GM10248 (cell line): ENCODE results near the gene HLA-DPA1.

ENCODE experiments used
- CTCF ChIA-PET: fragments of 300-600 bp; sonication (Branson Sonifier 250); formaldehyde crosslinking; extraction: SDS; loops from one replicate; lab custom pipeline; 2021; ENCODE audit warnings: antibody characterized with exemption; lab: Yijun Ruan, JAX
- POLR2A ChIA-PET: fragments of 350-650 bp; sonication (Branson Sonifier 250); formaldehyde crosslinking; extraction: SDS; loops from one replicate; lab custom pipeline; 2020; ENCODE audit warnings: antibody characterized with exemption; lab: Yijun Ruan, JAX
- DNase-seq: peaks from one replicate; pipeline ENCODE4 v3.0.0; 2012; ENCODE audit errors: extremely low spot score
- TF ChIP-seq, protein P1 (sequence below): IDR thresholded peaks from 2 replicates; pipeline ENCODE4 v1.5.1; 2012; ENCODE audit warnings: mild to moderate bottlenecking, low read depth; ENCODE audit errors: extremely low read depth, missing control alignments, control extremely low read depth

HLA-DPA1 gene

DNA sequence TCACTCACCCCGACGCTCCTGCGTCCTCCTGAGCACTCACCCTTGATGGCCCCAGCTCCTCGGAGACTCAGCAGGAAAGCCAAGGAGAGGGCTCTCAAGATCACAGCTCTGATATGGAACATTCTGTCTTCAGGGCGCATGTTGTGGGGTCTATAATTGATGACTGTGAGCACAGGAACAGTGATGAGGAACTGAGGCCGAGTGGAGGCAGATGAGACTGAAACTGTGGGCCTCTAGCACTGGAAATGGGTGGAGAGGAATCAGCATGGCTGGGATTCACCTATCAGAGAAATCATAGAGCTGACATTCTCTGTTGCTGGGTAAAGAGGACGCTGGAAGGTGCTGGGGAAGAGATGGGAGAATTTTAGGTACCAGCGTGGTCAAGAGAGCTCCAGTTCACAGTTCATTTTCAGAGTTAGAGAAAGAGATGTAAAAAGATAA lies at the start of gene HLA-DPA1:
Gene HLA-DPA1 (minus strand): TSS at position 219 of the 441 bp plus-strand sequence.
- ChIA-PET POLR2A (interaction anchor here (0.7 to 1.4 kb wide), 9 partner anchors 10 to 198 kb away, joined by 3 to 17 read pairs (median 4); partner anchors contain the start of genes RPS18 and VPS52), CTCF (interaction anchor here (0.8 to 2.8 kb wide), 15 partner anchors 9 to 100 kb away, joined by 3 to 20 read pairs (median 5); no protein-coding TSS in a partner anchor)
- TF ChIP-seq, protein P1, sequence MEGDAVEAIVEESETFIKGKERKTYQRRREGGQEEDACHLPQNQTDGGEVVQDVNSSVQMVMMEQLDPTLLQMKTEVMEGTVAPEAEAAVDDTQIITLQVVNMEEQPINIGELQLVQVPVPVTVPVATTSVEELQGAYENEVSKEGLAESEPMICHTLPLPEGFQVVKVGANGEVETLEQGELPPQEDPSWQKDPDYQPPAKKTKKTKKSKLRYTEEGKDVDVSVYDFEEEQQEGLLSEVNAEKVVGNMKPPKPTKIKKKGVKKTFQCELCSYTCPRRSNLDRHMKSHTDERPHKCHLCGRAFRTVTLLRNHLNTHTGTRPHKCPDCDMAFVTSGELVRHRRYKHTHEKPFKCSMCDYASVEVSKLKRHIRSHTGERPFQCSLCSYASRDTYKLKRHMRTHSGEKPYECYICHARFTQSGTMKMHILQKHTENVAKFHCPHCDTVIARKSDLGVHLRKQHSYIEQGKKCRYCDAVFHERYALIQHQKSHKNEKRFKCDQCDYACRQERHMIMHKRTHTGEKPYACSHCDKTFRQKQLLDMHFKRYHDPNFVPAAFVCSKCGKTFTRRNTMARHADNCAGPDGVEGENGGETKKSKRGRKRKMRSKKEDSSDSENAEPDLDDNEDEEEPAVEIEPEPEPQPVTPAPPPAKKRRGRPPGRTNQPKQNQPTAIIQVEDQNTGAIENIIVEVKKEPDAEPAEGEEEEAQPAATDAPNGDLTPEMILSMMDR = no peak
- peak; percentile 86 for DNase-seq

DNA sequence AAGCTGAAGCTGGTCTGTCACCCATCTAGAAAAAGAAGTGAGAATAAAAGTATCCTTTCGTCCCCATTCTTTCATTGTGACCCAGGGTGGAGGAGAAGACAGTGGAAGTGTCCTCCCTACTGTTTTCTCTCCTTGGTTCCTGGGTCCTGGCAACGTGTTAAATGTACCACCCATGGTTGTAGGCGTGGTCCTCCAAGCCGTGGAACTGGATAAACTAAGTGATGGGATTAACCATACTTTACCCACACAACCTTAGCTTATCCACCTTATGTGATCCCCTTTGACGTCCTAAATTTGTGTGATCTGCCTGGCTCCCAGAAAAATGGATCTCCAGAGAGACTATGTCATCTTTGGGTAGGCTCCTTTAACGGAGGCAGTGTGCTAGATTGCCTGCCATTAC lies 49.7 kb upstream of the HLA-DPA1 start:
- ChIA-PET CTCF (interaction anchor here (1.2 to 9.1 kb wide), 5 partner anchors 14 to 126 kb away, joined by 3 to 89 read pairs (median 17); no protein-coding TSS in a partner anchor), POLR2A (no interaction called here)
- DNase-seq = no peak
- TF ChIP-seq, protein P1 = no peak

DNA sequence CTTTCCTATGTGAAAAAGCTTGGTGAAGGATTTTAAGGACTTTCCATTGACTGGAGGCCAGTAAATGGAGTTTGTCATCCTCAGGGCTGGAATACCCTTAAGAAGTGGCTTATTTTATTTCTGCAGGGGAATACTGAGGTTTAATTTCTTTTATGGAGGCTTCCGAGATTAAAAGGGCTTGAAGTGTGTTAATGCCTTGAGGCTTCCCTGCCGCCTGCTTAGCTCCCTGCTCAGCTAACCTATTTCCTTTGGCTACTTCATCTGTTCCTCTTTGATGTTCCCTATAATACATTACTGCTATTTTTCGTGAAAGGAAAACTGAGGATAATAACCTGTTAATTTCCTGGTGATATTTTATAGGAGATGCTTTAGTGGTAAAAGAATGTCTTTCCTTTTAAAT lies 46.6 kb upstream of the HLA-DPA1 start:
- POLR2A ChIA-PET = no interaction called here
- no peak for DNase-seq
- CTCF ChIA-PET = interaction anchor here (0.8 to 6.8 kb wide), 16 partner anchors 8 to 167 kb away, joined by 3 to 66 read pairs (median 5); partner anchors contain the start of gene HLA-DMA
- TF ChIP-seq, protein P1 = no peak

DNA sequence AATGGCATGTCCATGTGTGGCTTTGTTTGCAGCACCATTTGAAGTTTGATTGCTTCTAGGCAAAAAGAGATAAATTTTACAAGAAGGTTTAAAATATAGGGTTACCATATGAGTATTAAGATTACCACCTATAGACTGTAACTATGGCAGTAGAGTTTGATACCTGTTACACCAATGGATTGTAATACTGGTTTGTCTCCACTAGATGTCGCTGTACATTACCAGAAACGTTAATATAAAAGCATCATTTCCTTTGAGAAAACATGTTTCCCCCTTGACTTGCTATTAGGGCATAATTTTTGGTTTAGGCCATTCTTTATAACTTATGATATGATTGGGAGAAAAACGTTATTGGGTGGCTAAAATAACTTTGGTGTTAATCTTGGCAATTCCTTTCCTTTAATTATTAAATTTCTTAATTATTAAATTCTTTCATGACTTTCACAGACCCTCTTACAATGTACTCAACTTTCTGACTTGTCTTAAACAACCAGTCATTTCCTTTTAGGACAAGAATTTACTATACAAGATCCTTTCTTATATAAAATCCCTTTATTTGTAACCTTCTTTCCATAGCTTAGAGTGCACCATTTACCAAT lies 45.2 kb upstream of the HLA-DPA1 start:
- POLR2A ChIA-PET = no interaction called here
- DNase-seq = peak; percentile 45
- TF ChIP-seq, protein P1 = peak; percentile 67
- CTCF ChIA-PET = interaction anchor here (0.6 to 6.8 kb wide), 19 partner anchors 9 to 128 kb away, joined by 3 to 66 read pairs (median 4); no protein-coding TSS in a partner anchor

DNA sequence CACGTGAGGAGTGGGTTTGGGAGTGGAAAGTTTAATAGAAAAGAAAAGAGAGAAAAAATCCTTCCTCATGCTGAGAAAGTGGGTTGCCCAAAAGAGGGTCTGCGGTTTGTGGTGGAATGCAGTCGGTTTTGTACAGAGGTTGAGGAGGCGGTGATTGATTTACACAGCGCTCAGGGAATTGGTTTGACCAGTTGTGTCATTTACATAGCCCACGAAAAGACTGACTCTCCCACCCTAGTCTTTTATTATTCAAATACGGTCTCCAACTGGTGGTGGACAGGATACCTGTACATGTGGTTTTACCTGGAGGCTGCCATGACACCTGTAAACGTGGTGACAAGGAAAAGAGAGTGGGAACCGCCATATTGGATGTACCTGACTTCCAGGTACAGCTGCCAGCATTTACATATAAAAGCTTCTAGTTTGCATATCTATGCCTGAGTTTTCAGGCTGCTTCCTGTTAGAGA lies 44.4 kb upstream of the HLA-DPA1 start:
- POLR2A ChIA-PET = no interaction called here
- CTCF ChIA-PET = interaction anchor here (0.6 to 6.8 kb wide), 13 partner anchors 8 to 302 kb away, joined by 3 to 66 read pairs (median 4); no protein-coding TSS in a partner anchor
- TF ChIP-seq, protein P1 = no peak
- no peak for DNase-seq

DNA sequence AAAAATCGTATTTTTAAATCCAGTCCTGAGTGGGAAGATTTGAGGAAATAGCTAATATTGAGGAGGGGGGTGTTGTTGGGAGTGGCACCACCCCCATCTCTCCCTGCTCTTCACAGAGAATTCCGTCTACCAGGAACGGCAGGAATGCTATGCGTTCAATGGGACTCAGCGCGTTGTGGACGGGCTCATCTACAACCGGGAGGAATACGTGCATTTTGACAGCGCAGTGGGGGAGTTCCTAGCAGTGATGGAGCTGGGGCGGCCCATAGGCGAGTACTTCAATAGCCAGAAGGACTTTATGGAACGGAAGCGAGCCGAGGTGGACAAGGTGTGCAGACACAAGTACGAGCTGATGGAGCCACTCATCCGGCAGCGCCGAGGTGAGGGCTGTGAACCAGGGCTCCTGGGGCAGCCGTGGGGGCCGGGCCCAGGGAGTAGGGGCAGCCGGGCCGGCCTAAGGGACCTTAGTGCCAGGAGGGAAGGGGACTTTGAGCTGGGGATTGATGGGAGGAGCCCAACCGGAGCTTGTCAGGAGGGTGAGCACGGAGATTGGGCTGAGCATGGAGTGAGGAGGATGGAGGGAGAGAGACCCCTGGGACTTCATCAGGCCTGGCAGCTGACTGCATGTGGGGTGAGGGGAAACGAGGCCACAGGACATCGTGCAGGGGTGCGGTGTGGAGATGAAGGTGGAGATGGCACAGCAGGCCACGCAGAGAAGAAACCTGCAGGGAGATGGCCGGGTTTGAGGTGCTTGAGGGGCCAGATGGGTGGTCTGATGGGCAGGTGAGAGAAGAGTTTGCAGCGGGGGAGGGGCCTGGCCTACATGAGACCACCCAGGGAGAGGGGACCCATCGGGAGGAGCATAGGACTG lies 43.6 kb upstream of the HLA-DPA1 start:
- no peak for DNase-seq
- TF ChIP-seq, protein P1 = no peak
- POLR2A ChIA-PET = no interaction called here
- CTCF ChIA-PET = interaction anchor here (0.8 to 6.8 kb wide), 8 partner anchors 11 to 133 kb away, joined by 3 to 66 read pairs (median 8); no protein-coding TSS in a partner anchor
